Fibroblast of mammary gland (primary cell): ENCODE measurements around the gene TCF7L2.

Source experiments
- DNase-seq: peaks from one replicate; pipeline ENCODE4 v3.0.0-alpha.2; 2010; ENCODE audit warnings: low read depth
- H3K4me3 ChIP-seq: 2 replicates; pipeline ENCODE4 v1.5.1; 2011; ENCODE audit warnings: low read depth, mild to moderate bottlenecking, low read length, moderate library complexity; ENCODE audit not compliant: control insufficient read depth
- TF ChIP-seq, protein P1 (sequence below): conservative IDR thresholded peaks from 2 replicates; pipeline ENCODE4 v1.5.1; 2011; ENCODE audit warnings: low read depth, low read length, inconsistent platforms; ENCODE audit not compliant: control insufficient read depth, insufficient read depth

The TCF7L2 gene

DNA sequence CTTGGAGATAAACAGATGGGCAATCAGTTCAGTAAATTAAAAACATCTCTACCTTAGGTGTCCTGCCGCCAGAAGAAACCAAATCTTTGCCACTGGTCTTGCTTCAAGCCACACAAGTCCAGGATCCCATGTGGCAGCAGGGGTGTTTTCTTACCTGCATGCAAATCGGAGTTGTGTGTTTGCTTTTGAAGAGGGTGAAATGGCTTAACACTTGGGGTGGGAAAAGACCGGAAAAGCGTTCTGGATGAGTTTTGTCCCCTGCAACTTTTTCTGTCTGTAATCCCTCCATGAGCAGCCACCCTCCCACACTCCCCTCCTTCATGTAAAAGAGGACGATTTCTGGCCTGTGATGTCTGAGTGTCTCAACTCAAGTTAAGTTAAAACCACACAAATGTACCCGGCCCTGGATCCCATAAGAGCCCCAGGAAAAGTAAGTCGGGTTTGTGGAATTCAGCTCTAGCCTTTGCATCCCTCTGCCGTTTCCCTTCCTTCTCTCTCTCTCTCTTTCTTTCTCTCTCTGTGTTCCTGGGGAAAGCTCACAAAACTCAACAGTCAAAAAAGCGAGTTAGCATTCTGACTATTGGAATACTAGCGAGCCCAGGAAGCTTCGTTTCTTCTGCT, 178.5 kb downstream of the TCF7L2 start:
- TF ChIP-seq, protein P1, sequence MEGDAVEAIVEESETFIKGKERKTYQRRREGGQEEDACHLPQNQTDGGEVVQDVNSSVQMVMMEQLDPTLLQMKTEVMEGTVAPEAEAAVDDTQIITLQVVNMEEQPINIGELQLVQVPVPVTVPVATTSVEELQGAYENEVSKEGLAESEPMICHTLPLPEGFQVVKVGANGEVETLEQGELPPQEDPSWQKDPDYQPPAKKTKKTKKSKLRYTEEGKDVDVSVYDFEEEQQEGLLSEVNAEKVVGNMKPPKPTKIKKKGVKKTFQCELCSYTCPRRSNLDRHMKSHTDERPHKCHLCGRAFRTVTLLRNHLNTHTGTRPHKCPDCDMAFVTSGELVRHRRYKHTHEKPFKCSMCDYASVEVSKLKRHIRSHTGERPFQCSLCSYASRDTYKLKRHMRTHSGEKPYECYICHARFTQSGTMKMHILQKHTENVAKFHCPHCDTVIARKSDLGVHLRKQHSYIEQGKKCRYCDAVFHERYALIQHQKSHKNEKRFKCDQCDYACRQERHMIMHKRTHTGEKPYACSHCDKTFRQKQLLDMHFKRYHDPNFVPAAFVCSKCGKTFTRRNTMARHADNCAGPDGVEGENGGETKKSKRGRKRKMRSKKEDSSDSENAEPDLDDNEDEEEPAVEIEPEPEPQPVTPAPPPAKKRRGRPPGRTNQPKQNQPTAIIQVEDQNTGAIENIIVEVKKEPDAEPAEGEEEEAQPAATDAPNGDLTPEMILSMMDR, result no peak
- no peak overlapping the region for H3K4me3 ChIP-seq
- DNase-seq, result peak; percentile 41

DNA sequence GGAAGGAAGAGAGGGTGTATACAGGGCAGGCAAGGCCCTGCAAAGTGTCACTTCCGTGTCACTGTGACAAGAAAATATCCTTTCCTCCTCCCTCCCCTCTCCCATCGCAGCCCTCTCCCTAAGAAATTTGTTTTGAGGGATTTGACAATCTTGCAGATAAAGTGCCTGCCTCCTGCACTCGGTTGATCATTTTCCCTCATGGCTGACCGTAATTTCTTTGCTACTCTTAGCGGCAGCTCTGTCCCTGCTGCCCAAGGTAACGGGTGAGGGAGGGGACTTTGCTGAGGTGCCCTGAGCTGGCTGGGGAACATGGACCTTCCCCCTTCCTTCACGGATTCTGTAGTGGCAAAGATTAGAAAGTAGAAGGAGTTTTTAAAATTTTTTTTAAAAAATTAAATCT, 179.1 kb downstream of the TCF7L2 start:
- TF ChIP-seq, protein P1, result no peak
- peak overlapping the region; percentile 23 for H3K4me3 ChIP-seq
- no peak for DNase-seq

DNA sequence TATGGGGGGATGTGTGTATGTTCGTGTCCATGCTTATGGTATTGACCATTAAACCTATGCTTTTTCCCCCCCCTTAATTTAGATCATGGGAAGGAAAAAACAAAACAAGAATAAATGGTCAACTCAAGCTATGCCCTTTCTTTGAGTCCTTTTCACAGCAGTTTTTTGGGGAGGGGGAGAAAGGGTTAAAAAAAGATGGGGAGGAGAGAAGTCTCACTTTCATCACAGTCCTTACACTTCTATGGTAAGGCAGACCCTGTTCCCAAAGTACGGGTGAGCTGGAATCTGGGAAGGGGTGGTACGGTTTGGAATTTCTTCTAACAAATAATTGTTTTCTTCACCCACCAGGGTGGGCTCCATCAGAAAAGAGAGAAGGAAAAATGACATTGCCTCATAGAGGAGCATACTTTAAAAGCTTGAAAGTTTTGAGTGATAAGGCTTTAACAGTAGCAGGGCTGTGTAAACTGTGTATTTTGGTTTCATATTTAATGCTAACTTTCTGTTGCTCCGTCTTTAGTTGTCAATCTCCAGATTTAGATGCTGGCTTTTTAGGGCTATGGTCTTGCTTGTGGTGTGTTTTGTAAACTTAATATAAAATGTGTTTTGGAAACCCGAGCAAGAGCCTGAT, 180.1 kb downstream of the TCF7L2 start:
- peak overlapping the region; percentile 19 for H3K4me3 ChIP-seq

DNA sequence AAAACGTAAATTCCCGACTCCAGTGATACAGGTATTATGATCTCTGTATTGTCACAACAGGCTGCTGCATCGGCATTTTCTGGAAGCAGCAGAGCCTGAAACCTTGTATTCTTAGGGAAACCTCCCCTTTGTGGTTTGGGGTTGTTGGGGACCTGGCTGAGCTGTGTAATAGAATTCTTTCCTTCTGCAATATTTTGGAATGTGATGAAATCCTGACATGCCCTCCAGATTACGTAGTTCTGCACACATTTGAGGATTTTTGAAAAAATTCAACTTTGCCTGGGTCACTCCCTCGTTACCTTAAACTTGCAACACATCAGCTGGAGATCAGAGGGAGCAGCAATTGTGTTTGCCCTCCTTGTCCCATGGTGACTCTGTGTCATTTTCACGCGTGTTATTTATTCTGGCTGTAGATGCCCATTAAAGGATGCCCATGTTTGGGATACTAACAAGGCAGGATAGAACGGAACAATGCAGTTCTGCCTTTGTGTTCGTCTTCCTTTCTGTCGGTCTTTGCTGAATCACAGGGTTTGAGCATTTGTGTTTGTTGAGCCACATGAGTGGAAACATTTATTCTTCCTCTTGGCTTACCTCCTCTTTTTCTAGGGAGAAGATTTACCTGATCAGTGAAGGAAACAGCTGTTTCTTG, 181.7 kb downstream of the TCF7L2 start:
- TF ChIP-seq, protein P1, result no peak
- peak overlapping the region; percentile 8 for H3K4me3 ChIP-seq
- peak; percentile 89 for DNase-seq

More for the DNA sequence above, 180.1 kb downstream of the TCF7L2 start:
- no peak for DNase-seq
- TF ChIP-seq, protein P1, result no peak

DNA sequence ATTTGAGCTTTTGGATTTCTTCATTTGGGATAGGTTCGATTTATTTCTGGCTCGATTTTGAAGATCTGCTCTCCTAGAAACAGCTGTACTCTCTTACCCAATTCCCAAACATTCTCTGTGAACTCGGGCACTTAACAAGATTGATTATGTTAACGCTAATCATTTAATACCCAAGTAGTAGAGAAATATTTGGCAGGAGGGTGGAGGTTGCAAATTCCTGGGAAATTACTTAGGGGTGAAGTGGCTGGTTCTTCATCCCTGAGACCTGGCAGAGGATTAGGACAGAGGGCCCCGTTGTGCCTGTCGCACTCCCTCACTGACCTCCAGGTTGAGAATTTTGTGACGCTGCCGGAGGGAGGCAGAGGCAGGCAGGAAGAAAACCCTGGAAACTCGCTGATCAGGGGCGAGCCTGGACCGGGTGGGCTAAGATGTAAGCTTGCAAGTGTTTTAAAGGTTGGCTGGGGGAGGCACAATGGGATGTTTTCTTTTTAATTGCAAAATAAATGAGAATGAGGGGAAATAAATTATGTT, 182.6 kb downstream of the TCF7L2 start:
- TF ChIP-seq, protein P1, result no peak
- peak; percentile 60 for DNase-seq
- no peak overlapping the region for H3K4me3 ChIP-seq

DNA sequence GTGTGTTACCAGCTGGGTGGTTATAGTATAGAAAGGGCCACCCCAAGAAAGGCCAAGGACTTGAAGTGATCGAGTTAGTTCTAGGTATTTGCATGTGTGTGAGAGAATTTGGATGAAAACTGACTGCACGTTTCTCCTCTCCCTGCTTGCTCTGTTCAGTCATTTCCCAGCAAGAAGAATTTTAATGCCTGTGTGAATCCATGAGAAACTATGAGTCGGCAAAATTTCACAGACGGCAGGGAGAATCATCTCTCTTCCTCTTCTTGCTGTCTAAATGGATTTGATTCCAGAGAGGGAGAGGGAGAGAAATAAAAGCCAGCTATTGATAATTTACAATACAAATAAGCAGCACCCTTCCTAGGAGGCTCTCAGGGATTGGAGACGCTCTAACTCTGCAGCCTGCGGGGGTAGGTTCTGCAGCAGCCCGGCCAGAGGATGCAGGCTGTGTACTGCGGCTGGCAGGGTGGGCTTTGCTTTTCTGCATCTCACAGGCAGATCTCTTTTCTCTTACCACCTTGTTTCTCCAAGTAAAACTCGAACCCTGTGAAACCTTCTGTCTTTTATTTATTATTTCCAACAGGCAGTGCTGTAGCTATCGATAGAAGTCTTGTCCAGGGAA, 183.6 kb downstream of the TCF7L2 start:
- peak; percentile 63 for DNase-seq
- TF ChIP-seq, protein P1, result no peak
- H3K4me3 ChIP-seq, result no peak overlapping the region
